SU-DHL-6 (cell line): ENCODE data around the gene THEMIS.

Experiments used
- H2AFZ ChIP-seq: fragments of 200-600 bp; sonication (generic); 2 replicates; pipeline ENCODE4 v1.6.1; 2014; ENCODE audit warnings: low read depth, mild to moderate bottlenecking, moderate library complexity, mixed read lengths, antibody characterized with exemption, low read length; ENCODE audit not compliant: severe bottlenecking
- H3F3A ChIP-seq: fragments of 200-600 bp; shearing (Covaris generic); 2 replicates; pipeline ENCODE4 v1.6.0; 2016; ENCODE audit warnings: antibody characterized with exemption, mild to moderate bottlenecking; ENCODE audit not compliant: insufficient read depth
- H3K27ac ChIP-seq: fragments of 200-600 bp; sonication (generic); 2 replicates; pipeline ENCODE4 v1.5.1; 2016; ENCODE audit warnings: low read depth, mild to moderate bottlenecking, low read length, moderate library complexity, mixed read lengths
- H3K27me3 ChIP-seq: fragments of 200-600 bp; sonication (generic), shearing (Covaris generic); 2 replicates; pipeline ENCODE4 v1.6.0; 2014; ENCODE audit warnings: mild to moderate bottlenecking, low read length
- H3K36me3 ChIP-seq: fragments of 200-600 bp; sonication (generic); 2 replicates; pipeline ENCODE4 v1.6.1; 2014; ENCODE audit warnings: mild to moderate bottlenecking, low read length, mixed read lengths
- H3K4me2 ChIP-seq: fragments of 300-600, 200-600 bp; shearing (Covaris generic), sonication (generic); 2 replicates; pipeline ENCODE4 v1.6.0; 2014; ENCODE audit warnings: low read length, low read depth, mild to moderate bottlenecking; ENCODE audit not compliant: poor library complexity, severe bottlenecking
- H3K4me3 ChIP-seq: fragments of 200-600 bp; sonication (generic); 2 replicates; pipeline ENCODE4 v1.5.1; 2014; ENCODE audit warnings: antibody characterized with exemption, low read length, mild to moderate bottlenecking, mixed read lengths; ENCODE audit not compliant: insufficient read depth, poor library complexity, severe bottlenecking
- H3K79me2 ChIP-seq: fragments of 200-600 bp; sonication (generic); 2 replicates; pipeline ENCODE4 v1.6.1; 2014; ENCODE audit warnings: mild to moderate bottlenecking, low read length, moderate library complexity; ENCODE audit not compliant: insufficient read depth
- H3K9ac ChIP-seq: fragments of 200-600 bp; sonication (generic); 2 replicates; pipeline ENCODE4 v1.7.0; 2014; ENCODE audit warnings: mild to moderate bottlenecking, low read length
- H3K9me2 ChIP-seq: fragments of 200-600 bp; sonication (generic); replicated peaks from 2 replicates; pipeline ENCODE4 v1.6.1; 2014; ENCODE audit warnings: low read length; ENCODE audit not compliant: insufficient read depth
- H3K9me3 ChIP-seq: fragments of 200-600 bp; sonication (generic); 2 replicates; pipeline ENCODE4 v1.6.1; 2014; ENCODE audit warnings: low read length, mixed read lengths; ENCODE audit not compliant: insufficient read depth
- H4K20me1 ChIP-seq: fragments of 200-600 bp; sonication (generic); 2 replicates; pipeline ENCODE4 v1.6.1; 2014; ENCODE audit warnings: low read depth, mild to moderate bottlenecking, antibody characterized with exemption, low read length, moderate library complexity, mixed read lengths
- EZH2phosphoT487 ChIP-seq: fragments of 200-600 bp; sonication (generic), shearing (Covaris generic); conservative IDR thresholded peaks from 2 replicates; pipeline ENCODE4 v1.6.1; 2018; ENCODE audit warnings: mild to moderate bottlenecking, antibody characterized with exemption, low read length, moderate library complexity, mixed read lengths
- TF ChIP-seq, protein P1 (sequence below): fragments of 200-600 bp; sonication (generic); IDR thresholded peaks from one replicate; pipeline ENCODE4 v1.5.1; 2017; ENCODE audit warnings: antibody characterized with exemption, mild to moderate bottlenecking, low read length, moderate library complexity; ENCODE audit not compliant: insufficient read depth, poor library complexity, severe bottlenecking

The THEMIS gene

DNA sequence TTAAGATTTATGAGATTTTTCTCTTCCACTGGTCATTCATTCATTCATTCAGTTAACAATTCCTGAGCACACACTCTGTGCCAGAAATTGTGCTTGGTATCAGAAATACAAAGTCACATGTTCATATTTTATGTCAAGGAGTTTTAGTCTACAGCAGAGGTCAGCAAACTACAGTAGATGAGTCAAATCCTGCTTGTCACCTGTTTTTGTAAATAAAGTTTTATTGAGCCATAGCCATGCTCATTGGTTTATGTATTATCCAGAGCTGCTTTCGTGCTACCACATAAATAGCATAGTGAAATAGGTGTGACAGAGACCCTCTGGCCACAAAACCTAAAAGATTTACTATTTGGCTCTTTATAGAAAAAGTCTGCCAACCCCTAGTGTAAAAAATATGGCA lies 46.8 kb downstream of the THEMIS start:
- H3K9me3 ChIP-seq = no peaks in the 10 kb centered on the region
- H3F3A ChIP-seq = no peaks in the 10 kb centered on the region
- no peak overlapping the region for H3K4me2 ChIP-seq
- no peaks in the 10 kb centered on the region for H3K79me2 ChIP-seq
- no peak overlapping the region for H3K27ac ChIP-seq
- H3K9me2 ChIP-seq = no peaks in the 10 kb centered on the region
- no peaks in the 10 kb centered on the region for H3K36me3 ChIP-seq
- H3K27me3 ChIP-seq = no peaks in the 10 kb centered on the region
- no peaks in the 10 kb centered on the region for H4K20me1 ChIP-seq
- no peak for TF ChIP-seq EZH2phosphoT487
- TF ChIP-seq, protein P1, sequence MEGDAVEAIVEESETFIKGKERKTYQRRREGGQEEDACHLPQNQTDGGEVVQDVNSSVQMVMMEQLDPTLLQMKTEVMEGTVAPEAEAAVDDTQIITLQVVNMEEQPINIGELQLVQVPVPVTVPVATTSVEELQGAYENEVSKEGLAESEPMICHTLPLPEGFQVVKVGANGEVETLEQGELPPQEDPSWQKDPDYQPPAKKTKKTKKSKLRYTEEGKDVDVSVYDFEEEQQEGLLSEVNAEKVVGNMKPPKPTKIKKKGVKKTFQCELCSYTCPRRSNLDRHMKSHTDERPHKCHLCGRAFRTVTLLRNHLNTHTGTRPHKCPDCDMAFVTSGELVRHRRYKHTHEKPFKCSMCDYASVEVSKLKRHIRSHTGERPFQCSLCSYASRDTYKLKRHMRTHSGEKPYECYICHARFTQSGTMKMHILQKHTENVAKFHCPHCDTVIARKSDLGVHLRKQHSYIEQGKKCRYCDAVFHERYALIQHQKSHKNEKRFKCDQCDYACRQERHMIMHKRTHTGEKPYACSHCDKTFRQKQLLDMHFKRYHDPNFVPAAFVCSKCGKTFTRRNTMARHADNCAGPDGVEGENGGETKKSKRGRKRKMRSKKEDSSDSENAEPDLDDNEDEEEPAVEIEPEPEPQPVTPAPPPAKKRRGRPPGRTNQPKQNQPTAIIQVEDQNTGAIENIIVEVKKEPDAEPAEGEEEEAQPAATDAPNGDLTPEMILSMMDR = no peak
- no peak overlapping the region for H2AFZ ChIP-seq
- no peak overlapping the region for H3K4me3 ChIP-seq
- no peak overlapping the region for H3K9ac ChIP-seq

DNA sequence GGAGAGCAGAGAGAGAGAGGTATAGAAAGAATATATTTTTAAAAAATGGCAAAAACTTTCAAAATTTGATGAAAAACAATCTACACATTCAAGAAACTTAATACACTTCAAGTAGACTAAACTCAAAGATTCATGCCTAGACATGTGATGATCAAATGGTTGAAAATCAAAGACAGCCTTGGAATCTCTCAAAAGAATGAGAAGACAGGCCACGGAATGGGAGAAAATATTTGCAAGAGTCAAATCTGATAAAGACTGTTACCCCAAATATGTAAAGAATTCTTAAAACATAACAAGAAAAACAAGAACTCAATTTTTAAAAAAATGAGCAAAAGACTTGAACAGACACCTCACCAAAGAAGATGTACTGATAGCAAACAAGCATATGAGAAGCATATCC lies 49.7 kb downstream of the THEMIS start:
- no peaks in the 10 kb centered on the region for H3K9me3 ChIP-seq
- no peaks in the 10 kb centered on the region for H3F3A ChIP-seq
- H3K9ac ChIP-seq = no peak overlapping the region
- no peaks in the 10 kb centered on the region for H3K9me2 ChIP-seq
- H3K4me3 ChIP-seq = no peak overlapping the region
- no peak overlapping the region for H3K27ac ChIP-seq
- H3K36me3 ChIP-seq = no peaks in the 10 kb centered on the region
- TF ChIP-seq, protein P1 = no peak
- TF ChIP-seq EZH2phosphoT487 = no peak
- no peaks in the 10 kb centered on the region for H3K27me3 ChIP-seq
- H2AFZ ChIP-seq = no peak overlapping the region
- no peaks in the 10 kb centered on the region for H3K79me2 ChIP-seq
- no peaks in the 10 kb centered on the region for H4K20me1 ChIP-seq
- no peak overlapping the region for H3K4me2 ChIP-seq

DNA sequence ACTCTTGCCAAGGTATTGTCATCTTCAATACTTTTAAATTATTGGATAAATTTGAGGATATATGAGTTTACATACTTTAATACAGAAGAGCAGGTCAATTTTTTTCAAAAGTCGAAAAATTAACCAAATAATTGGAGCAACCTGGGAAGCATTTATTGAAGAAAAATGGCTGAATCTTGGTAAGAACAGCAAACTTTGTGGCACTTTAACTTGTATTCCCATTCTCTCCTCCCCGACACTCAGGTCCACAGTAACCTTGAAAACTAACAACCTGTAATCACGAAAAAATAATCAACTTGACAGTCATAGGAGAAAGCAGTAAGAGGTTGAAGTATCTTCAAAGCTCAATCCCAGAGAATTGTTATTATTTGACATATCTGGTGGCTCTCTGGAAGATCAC lies 55.6 kb downstream of the THEMIS start:
- no peak overlapping the region for H3K4me3 ChIP-seq
- no peak overlapping the region for H3K9ac ChIP-seq
- no peaks in the 10 kb centered on the region for H3F3A ChIP-seq
- no peak overlapping the region for H3K27ac ChIP-seq
- no peaks in the 10 kb centered on the region for H3K9me3 ChIP-seq
- no peaks in the 10 kb centered on the region for H4K20me1 ChIP-seq
- H3K27me3 ChIP-seq = no peaks in the 10 kb centered on the region
- no peak for TF ChIP-seq EZH2phosphoT487
- TF ChIP-seq, protein P1 = no peak
- H3K79me2 ChIP-seq = no peaks in the 10 kb centered on the region
- no peak overlapping the region for H2AFZ ChIP-seq
- H3K4me2 ChIP-seq = no peak overlapping the region
- H3K9me2 ChIP-seq = no peaks in the 10 kb centered on the region
- H3K36me3 ChIP-seq = no peaks in the 10 kb centered on the region

DNA sequence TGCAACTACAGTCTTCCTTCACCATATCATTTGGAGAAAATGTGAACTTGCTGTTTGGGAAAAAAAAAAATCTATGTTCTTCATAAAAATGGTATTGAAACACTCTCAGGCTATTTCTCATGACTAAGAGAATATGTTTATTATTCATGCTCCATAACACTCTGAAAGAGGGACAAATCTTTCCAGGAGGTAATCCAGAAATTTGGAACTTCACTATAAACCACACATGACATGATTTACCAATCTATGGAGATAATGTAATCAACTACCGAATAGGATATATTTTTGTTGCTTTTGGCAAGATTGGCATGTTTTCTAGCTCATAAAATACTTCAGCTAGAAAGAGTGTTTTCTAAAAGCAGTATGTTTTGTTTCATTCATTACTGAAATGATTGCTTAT lies 56.3 kb downstream of the THEMIS start:
- Histone ChIP-seq H4K20me1 (no peaks in the 10 kb centered on the region), H3K27ac (no peak overlapping the region), H3K4me2 (no peak overlapping the region), H3F3A (no peaks in the 10 kb centered on the region), H3K9me3 (no peaks in the 10 kb centered on the region), H3K9ac (no peak overlapping the region), H3K4me3 (no peak overlapping the region), H3K9me2 (no peaks in the 10 kb centered on the region), H2AFZ (no peak overlapping the region), H3K79me2 (no peaks in the 10 kb centered on the region), H3K27me3 (no peaks in the 10 kb centered on the region), H3K36me3 (no peaks in the 10 kb centered on the region)
- no peak for TF ChIP-seq EZH2phosphoT487
- TF ChIP-seq, protein P1 = no peak
